ENCODE results near the gene POU2F1.

- TF ChIP-seq POLR2A (IDR thresholded peaks at IDR 0.05): no peak
- no peak for TF ChIP-seq CTCF (IDR thresholded peaks at IDR 0.05)
Observed at GRCh38 chr1:167431909-167432650, 211.4 kb downstream of the POU2F1 start.

All from suprapubic skin (tissue), 3 donors.